ENCODE results near the gene CD99L2.
"Not testable (repeated sequence)": the region's sequence is repeated elsewhere in the genome, so short reads cannot be mapped to it uniquely, and the experiment has no call there.

The CD99L2 gene

DNA sequence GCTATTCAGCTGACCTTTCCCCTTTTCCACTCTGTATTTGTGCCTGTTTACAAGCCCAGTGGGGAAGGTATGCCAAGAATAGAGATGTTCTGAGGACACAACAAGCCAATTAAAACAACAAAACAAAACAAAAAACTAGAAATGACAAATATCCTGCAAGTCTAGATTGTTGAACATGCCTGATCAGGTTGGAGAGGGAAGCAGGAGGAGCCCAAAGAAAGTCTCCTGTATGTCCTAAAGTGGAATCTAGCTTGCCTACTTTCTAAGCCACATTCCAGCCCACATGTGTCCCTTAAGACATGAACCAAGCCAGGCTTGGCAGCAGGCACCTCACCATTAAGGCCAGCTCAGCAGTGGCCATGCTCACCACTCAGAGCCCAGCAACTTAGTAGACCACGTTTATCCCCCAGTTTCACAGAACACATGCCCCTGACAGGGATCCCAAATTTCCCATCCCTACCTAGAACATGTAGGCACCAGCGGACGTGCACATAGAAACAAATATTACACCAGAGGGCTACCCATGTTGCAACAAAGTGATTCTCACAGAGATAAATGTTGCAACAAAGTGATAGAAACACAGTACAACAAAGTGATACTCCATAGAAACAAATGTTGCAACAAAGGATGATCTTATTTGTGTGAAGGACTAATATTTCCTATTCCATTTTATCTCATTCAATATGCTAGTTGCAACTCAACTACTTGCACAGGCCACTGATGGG is 48.3 kb downstream of the CD99L2 start:
- no peak for DNase-seq

DNA sequence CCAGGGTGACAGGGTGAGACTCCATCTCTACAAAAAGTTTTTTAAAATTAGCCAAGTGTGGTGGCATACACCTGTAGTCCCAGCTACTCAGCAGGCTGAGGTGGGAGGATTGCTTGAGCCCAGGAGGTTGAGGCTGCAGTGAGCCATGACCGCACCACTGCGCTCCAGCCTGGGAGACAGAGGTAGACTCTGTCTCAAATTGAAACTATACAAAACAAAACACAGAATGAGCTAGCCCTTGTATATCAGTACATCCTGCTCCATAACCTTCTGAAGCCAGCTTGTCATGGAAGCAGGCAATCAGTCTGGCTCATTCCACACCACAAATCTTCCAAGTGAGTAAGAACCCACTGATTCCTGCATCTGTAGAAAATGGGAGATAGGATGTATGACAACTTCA is 49.0 kb downstream of the CD99L2 start:
- DNase-seq, result no peak

DNA sequence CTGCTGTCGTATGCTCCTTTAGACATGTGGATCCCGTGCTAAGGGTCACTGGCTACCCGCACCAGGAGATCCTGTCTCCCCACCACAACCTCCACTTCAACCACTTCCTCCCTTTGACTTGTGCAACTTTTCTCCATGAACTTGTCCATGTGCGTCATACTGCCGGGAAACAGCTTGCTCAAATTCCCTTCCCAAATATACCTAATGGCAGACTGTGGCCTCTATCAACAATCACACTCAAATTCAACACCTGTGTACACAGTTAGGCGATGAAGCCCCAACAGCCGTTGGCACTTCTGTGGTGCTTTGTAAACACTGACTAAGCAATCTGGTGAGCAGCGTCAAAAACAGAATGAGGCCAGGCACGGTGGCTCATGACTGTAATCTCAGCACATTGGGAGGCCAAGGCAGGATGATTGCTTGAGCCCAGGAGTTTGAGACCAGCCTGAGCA is 49.5 kb downstream of the CD99L2 start:
- no peak for DNase-seq

DNA sequence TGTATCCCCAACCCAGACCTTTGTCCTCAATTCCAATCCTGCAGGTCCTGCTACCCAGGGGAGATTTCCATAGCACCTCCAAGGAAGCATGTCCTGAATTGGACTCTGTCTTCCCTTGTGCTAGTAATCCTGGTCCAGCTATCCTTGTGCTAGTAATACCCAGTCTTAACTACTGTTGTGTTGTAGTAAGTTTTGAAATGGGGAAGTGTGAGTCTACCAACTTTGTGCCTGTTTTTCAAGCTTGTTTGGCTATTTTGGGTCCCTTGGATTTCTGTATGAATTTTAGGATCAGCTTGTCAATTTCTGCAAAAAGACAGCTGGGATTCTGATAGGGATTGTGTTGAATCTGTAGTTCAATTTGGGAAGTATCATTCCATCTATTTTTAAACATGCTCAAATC is 51.4 kb downstream of the CD99L2 start:
- no peak for DNase-seq

DNA sequence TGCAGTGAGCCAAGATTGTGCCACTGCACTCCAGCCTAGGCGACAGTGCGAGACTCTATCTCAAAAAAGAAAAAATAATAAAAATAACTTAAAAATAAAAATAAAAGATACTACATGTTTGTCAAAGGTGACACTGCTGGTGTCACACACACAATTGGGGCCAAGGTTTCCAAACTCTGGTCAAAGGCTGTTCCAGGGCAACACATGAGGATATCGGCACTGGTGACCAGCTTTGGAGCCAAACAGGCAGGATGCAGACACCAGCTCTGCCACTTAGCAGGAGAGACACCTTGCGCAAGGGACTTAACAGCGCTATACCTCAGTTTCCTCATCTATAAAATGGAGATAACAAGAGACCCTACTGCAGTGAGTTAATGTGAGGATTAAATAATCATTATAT is 52.3 kb downstream of the CD99L2 start:
- no peak for DNase-seq

DNA sequence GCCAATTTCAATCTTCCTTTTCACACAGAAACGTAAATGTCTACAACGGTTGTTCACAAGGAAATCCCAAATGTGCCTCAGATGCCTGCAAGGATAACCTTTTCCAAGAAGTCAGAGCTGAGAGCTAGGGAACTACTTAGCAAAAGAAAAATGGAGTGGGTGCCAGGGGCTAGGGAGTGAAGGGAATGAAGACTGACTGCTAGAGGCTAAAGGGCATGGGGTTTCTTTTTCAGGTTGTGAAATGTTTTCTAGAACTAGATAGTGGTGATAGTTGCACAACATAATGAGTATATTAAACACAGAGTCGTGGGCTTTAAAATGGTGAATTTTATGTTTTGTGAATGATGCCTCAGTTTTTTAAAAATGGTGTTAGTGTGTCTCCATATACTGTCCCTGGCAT is 53.4 kb downstream of the CD99L2 start:
- DNase-seq, result no peak

DNA sequence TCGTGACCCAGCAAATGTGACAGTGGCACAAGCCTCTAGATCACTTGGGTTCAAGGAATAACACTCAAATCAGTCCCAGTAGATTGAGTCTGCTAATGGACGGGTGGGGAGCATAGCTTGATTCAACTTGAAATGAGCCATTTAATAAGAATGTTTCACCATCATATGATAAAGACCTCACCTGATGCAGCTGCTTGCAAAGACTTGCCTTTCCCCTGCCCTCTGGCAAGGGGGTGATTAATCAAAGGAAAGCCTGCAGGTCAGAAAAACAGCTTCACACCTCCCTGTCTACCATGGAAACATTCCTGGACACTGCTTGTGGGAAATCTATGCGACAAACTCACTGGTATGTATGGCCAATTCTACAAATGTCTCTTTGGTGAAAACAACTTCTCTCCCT is 54.5 kb downstream of the CD99L2 start:
- no peak for DNase-seq

DNA sequence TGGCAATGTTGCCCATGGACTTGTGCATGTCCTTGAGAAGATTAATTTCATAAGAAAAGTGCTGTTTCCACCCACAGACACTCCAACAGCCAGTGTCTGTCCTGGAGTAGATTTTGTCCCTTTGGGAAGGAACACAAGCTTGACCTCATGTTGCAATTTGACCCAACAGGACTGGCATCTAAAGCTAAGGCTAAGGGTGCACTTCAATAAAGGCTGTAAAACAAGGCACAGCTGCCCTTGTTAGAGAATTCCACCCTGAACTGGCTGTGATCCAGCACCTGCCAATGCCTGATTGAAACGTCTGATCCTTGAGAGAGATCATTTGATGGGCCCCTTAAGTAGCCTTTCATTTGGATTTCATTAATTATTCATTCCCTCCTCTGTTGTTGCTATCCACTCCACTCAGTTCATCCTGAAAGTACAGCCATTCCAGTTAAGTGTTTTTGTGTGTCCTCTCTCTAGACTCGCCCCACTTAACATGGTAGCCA is 56.2 kb downstream of the CD99L2 start:
- no peak for DNase-seq

DNA sequence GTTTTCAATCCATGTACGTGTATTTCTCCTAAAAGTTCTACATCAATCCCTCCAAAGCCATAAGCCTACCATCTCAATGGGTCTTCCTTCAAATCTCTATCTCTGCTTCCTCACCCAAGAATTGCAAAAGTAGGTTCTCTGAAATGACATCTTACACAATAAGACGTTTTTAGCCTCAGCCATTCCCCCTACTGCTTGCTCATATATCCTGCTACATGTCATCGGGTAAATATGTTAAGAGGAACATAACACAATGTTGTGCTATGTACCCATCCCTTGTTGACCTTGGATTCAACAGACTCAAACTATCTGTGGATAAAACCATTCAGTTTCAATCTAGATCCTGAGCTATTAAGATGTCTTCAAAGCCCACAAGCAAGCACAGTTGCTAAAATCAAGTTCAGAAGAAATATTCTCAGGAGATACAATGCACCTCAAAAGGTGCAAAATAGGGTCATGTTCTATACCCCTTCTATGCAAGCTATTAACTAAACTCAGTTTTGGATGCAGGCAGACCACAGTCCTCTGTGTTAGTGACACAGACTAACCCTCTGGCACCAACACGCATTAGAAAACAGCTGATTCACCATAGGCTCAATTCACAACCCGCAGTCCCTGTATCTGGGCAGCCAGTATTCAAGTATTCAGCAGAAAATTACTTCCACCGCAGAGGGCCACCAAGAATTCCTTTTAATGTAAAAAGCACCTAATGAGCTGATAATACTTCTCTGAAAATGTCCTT is 56.8 kb downstream of the CD99L2 start:
- no peak for DNase-seq

DNA sequence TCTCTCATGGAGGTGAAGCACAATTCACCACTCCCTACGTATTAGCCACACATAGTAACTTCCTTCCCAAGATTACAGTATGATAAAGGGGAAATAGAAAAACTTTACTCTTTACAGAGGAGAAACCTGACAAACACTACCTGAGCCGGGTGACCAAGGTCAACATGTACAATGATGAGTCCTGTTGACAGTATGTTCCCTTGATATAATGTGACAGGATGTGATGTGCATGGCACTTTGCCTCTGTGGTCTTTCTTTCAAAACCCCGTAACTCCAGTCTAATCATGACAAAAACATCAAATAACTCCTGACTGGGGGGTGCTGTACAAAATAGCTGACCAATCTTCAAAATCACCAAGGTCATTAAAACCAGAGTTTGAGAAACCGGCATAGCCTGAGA is 60.6 kb downstream of the CD99L2 start:
- DNase-seq, result no peak

DNA sequence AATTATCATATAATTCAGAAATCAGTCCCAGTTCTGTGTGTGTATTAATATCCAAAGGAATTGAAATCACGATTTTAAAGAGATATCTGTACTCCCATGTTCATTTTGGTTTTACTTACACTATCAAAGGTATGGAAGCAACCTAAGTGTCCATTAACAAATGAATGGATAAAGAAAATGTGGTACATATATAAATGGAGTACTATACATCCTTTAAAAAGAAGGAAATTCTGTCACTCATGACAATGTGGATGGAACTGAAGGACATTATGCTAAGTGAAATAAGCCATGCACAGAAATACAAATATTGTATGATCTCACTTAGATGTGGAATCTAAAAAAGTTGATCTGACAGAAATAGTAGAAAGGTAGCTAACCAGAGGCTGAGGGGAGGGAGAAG is 63.8 kb downstream of the CD99L2 start:
- DNase-seq, result no peak

DNA sequence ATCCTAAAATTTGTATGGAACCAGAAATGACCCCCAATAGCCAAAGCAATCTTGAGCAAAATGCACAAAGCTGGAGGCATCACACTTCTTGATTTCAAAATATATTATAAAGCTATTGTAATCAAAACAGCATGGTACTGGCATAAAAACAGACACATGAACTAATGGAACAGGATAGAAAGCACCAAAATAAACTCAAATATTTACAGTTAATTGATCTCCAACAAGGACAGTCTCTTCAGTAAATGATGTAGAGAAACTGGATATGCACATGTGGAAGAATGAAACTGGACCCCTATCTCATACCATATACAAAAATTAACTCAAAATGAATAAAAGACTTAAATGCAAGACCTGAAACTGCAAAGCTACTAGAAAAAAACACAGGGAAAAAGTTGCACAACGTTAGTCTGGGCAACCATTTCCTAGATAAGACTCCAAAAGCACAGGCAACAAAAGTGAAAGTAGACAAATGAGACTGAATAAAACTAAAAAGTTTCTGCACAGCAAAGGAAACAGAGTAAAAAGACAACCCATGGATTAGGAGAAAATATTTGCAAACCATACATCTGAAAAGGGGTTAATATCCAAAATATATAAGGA is 64.9 kb downstream of the CD99L2 start:
- DNase-seq, result no peak

DNA sequence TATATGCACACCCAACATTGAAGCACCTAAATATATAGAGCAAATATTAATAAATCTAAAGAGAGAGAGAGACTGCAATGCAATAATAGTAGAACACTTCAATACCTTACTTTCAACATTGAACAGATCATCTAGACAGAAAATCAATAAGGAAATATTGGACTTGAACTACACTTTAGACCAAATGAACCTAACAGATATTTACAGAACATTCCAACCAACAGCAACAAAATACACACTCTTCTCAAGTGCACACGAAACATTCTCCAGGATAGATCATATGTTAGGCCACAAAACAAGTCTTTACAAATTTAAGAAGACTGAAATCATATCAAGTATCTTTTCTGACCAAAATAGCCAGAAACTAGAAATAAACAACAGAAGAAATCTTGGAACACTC is 66.6 kb downstream of the CD99L2 start:
- DNase-seq, result no peak

DNA sequence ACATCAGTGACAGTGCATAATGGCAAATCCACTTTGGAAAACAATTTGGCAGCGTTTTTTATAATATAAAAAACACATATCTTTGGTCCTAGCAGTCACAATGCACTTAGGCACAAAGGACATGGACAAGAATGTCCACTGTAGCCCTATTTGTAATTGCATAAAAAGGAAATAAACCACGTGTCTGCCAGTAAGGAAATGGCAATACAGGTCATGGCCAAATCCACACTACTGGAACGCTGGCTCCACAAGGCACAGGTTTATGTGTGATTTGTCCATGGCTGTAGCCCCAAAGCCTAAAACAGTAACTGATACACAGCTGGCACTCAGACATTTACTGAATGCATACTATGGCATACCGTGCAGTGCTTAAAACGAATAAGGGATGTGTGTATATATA is 69.7 kb downstream of the CD99L2 start:
- DNase-seq, result no peak

DNA sequence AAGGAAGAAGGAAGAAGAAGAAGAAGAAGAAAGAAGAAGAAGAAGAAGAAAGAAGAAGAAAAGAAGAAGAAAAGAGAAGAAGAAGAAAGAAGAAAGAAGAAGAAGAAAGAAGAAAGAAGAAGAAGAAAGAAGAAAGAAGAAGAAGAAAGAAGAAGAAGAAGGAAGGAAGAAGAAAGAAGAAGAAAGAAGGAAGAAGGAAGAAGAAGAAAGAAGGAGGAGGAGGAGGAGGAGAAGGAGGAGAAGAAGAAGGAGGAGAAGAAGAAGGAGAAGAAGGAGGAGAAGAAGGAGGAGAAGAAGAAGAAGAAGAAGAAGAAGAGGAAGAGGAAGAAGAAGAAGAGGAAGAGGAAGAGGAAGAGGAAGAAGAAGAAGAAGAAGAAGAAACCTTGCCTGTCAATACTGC is 74.1 kb downstream of the CD99L2 start:
- not testable (repeated sequence) for DNase-seq

DNA sequence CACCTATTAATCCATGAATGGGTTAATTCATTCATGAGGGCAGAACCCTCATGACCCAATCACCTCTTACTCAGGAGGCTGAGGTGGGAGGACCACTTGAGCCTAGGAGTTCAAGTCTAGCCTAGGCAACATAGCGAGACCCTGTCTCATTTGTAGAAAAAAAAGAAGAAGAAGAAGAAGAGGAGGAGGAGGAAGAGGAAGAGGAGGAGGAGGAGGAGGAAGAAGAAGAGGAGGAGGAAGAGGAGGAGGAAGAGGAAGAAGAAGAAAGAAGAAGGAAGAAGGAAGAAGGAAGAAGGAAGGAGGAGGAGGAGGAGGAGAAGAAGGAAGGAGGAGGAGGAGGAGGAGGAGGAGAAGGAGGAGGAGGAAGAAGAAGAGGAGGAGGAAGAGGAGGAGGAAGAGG is 74.6 kb downstream of the CD99L2 start:
- DNase-seq, result not testable (repeated sequence)

DNA sequence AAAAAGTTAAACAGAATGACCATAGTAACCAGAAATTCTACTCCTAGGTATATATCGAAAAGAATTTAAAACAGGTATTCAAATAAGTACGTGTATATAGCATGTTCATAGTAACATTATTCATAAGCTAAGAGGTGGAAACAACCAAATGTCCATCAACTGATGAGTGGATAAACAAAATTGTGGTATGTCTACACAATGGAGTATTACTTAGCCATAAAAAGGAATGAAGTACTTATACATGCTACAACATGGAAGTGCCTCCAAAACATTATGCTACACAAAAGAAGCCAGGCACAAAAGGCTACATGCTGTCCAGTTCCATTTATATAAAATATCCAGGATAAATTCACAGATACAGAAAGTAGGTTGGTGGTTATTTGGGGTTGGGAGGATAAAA is 76.5 kb downstream of the CD99L2 start:
- no peak for DNase-seq

DNA sequence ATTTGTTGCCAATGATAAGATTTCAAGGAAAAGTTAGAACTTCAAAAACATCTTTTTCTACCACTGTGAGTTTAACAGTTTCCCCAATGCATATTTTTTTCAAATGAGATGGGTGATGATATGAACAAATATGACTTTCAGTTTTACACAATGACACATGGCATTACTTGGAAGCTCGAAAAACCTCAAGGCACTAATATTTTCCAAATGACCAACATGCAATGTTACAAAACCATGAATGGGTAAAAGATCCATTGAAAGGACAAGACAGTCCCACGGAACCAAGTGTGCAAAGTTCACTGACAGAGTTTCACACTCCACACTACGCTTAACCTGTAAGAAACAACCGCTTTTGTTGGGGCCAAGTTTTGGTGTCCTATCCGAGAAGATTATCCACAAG is 84.5 kb downstream of the CD99L2 start:
- no peak for DNase-seq

DNA sequence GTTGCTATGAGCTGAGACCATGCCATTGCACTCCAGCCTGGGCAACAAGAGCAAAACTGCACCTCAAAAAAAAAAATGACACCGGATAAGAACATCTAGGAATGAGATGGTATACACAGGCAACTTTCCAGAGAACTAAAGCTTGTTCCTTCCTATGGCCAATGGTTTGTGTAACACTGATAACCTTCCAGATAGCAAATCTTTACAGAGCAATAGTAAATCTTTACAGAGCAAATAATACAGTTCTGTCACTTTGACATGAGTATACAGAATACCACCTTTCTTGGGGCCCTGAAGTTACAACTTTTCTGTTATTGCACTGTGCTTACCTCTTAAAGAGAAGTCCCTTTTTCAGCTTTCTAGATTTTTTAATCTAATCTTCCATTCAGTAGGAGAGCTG is 91.6 kb downstream of the CD99L2 start:
- no peak for DNase-seq

DNA sequence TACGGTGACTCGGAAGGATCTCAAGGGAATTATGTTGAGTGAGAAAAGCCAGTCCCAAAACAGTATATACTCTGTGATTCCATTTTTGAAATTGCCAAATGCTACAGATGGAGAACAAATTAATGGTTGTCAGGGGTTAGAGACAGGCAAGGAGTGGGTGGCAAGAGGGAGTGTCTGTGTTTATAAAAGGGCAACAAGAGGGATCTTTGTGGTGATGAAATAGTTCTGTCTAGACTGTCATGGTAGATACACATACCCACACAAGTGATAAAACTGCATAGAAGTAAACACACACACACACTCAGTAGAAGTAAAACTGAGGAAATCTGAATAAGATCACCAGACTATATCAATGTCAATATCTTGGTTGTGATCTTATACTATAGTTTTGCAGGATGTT is 92.7 kb downstream of the CD99L2 start:
- no peak for DNase-seq

DNA sequence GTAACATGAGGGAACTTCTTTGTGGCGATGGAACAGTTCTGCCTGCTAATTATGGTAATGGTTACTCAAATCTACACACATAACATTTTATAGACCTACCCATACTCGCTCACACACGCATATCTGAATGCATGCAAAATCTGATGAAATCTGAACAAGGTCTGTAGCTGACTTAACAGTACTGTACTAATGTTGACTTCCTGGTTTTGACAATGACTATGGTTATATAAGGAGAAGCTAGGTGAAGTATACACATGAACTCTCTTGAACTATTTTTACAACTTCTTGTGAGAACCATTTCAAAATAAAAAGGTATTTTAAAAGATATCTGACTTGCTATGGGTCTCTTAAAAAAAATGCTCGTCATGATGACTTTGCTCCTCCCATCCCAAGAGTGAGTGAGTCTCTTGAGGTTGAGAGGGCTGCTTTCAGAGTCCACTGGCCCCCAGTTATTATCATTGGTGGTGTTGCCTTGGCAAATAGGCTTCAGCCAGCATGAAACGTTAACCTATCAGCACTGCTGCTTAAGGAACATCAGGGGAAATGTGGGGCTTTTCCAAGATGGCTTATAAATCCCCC is 105.4 kb downstream of the CD99L2 start:
- DNase-seq, result no peak

DNA sequence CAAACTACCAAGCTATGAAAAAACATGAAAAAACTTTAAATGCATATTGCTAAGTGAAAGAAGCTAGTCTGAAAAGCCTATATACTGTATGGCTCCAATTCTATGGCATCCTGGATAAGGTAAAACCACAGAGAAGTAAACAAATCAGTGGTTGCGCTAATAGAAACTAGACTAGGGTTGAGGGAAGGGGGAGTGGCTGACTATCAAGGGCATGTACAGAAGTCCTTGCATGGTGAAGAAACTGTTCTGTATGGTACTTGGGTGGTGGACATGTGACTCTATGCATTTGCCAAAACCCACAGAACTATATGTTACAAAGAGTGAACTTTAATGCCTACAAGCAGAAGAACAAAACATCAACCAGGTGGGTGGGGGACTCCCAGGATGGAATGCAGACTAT is 108.4 kb downstream of the CD99L2 start:
- no peak for DNase-seq

DNA sequence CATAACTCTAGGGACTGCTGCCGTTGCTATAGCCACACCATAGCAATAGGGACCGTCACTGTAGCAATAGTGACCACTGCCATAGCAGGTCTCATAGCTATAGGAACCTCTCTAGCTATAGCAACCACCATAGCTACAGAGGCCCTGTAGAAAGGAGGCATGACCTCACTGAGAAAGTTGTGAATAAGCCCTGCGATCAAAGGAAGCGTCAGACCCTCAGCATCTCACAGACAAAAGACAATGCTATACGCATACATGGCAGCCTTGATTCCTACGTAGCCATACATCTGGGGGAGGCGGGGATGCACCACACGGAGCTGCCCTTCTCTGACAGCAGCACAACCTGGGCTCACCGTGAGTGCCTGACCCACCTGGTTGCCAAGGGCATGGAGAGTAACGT is 116.8 kb downstream of the CD99L2 start:
- no peak for DNase-seq

DNA sequence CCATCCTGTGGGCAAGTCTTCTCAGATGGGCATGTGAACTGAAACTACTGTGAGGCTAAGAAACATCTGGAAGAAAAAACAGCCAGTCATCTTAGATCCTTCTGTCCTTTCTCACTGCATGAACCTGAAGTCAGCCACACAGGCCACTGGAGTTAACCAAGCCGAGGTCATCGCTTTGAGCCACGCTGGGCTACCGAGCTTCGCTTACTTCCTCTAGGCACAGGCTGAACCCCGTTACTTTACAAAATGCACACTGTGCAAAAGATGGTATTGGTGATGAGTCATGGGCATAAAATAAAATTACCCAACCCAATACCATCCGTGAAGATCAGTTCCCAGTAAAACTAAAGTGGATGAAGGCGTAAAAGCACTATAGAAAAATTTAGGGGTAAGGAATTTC is 119.1 kb downstream of the CD99L2 start:
- no peak for DNase-seq
